Lower lobe of right lung (tissue), 2 donors: ENCODE results near the gene FUT7. TPM values are rescaled to one million over a fixed set of nuclear protein-coding genes. Genes with fewer than 3 reads are reported as not detected.

Experiments used
- ATAC-seq, 2 donors: fragments of 200-7000 bp; cut with Tn5 transposase; one replicate each; pipeline ENCODE4 v1.9.1; 2020 to 2022; ENCODE audit warnings: mild to moderate bottlenecking in 2 of 2, moderate library complexity in 2 of 2
- DNase-seq: peaks from one replicate; pipeline ENCODE4 v3.0.0-alpha.2; 2020
- H3K27ac ChIP-seq: fragments of 200-600 bp; one replicate; pipeline ENCODE4 v1.8.0; 2022
- H3K27me3 ChIP-seq: fragments of 200-600 bp; one replicate; pipeline ENCODE4 v1.8.0; 2022; ENCODE audit warnings: low read depth
- H3K36me3 ChIP-seq: fragments of 200-600 bp; one replicate; pipeline ENCODE4 v1.8.0; 2022; ENCODE audit warnings: mild to moderate bottlenecking
- H3K4me1 ChIP-seq: fragments of 200-600 bp; one replicate; pipeline ENCODE4 v1.8.0; 2022
- H3K4me3 ChIP-seq: fragments of 200-600 bp; one replicate; pipeline ENCODE4 v1.8.0; 2022; ENCODE audit warnings: mild to moderate bottlenecking
- H3K9me3 ChIP-seq: fragments of 200-600 bp; one replicate; pipeline ENCODE4 v1.8.0; 2022
- CTCF ChIP-seq: fragments of 200-600 bp; IDR thresholded peaks from one replicate; pipeline ENCODE4 v1.8.0; 2022; ENCODE audit warnings: antibody characterized with exemption, mild to moderate bottlenecking
- intact Hi-C: fragments of 100-400 bp; cut with DNase I; formaldehyde crosslinking; loops from one replicate; pipeline ENCODE4 v1.11.0; 2022
- total RNA-seq: library from RNA; stranded (reverse); fragmentation: NEBNext Ultra II Directional; extraction: Animal tissue kit (Norgen Biotek cat#: 25700); gene quantifications from one replicate; pipeline ENCODE4 v1.2.1, GENCODE V29; 2021
- donor health status: DM: no; HTN: yes; CAD: no; lungs with severe emphysema.

FUT7 gene
- total RNA-seq, 1 donor from 2014 or later, result 1.1 TPM

- H3K27me3 ChIP-seq, result peaks cover under 1% of the 10 kb centered on the region
- peaks cover 14% of the 10 kb centered on the region for H3K36me3 ChIP-seq
- H3K27ac ChIP-seq, result no peak overlapping the region
- intact Hi-C loops, result no loop called here
- ATAC-seq, result no peak
- H3K9me3 ChIP-seq, result no peaks in the 10 kb centered on the region
- TF ChIP-seq CTCF, result no peak
- no peak for DNase-seq
- H3K4me1 ChIP-seq, result peaks cover 23% of the 10 kb centered on the region
- no peak overlapping the region for H3K4me3 ChIP-seq
These were observed 42.9 kb upstream of the FUT7 start for GRCh38 chr9:137074657-137075274.

- no peaks in the 10 kb centered on the region for H3K9me3 ChIP-seq
- H3K27ac ChIP-seq, result no peak overlapping the region
- no peak for ATAC-seq
- peaks cover 27% of the 10 kb centered on the region for H3K4me1 ChIP-seq
- no peak for DNase-seq
- peaks cover 8% of the 10 kb centered on the region for H3K27me3 ChIP-seq
- H3K36me3 ChIP-seq, result peaks cover 6% of the 10 kb centered on the region
- H3K4me3 ChIP-seq, result no peak overlapping the region
- intact Hi-C loops, result no loop called here
- no peak for TF ChIP-seq CTCF
These were observed 42.1 kb upstream of the FUT7 start for GRCh38 chr9:137073992-137074399.

- Histone ChIP-seq H3K36me3 (no peaks in the 10 kb centered on the region), H3K4me3 (peak overlapping the region; percentile 49), H3K27ac (peak overlapping the region; percentile 69), H3K9me3 (no peaks in the 10 kb centered on the region), H3K27me3 (peaks cover 14% of the 10 kb centered on the region), H3K4me1 (peaks cover 12% of the 10 kb centered on the region)
- DNase-seq, result peak; percentile 37
- ATAC-seq, result no peak
- intact Hi-C loops, result no loop called here
- TF ChIP-seq CTCF, result no peak
These were observed 39.4 kb upstream of the FUT7 start for GRCh38 chr9:137071282-137071681.

GRCh38 chr9:137070906-137071275 is 39.0 kb upstream of the FUT7 start:
- Histone ChIP-seq H3K27me3 (peaks cover 14% of the 10 kb centered on the region), H3K27ac (peak overlapping the region; percentile 69), H3K4me1 (peaks cover 12% of the 10 kb centered on the region), H3K36me3 (no peaks in the 10 kb centered on the region), H3K9me3 (no peaks in the 10 kb centered on the region), H3K4me3 (peak overlapping the region; percentile 49)
- intact Hi-C loops, result no loop called here
- TF ChIP-seq CTCF, result no peak
- ATAC-seq (peak; percentile 29 to 39), DNase-seq (no peak)

- peak within 1 kb of the TSS; percentile 69 for H3K27ac ChIP-seq
- ATAC-seq (peak; percentile 95 to 96), DNase-seq (peak; percentile 94)
- no peaks in the 10 kb centered on the region for H3K36me3 ChIP-seq
- intact Hi-C loops, result no loop called here
- H3K4me3 ChIP-seq, result peak within 1 kb of the TSS; percentile 49
- H3K4me1 ChIP-seq, result peaks cover 12% of the 10 kb centered on the region
- no peaks in the 10 kb centered on the region for H3K9me3 ChIP-seq
- TF ChIP-seq CTCF, result no peak
- H3K27me3 ChIP-seq, result peaks cover 14% of the 10 kb centered on the region
These were observed 38.5 kb upstream of the FUT7 start, which contains the start of gene SAPCD2 for GRCh38 chr9:137070201-137070905. Gene SAPCD2 (minus strand): TSS chr9:137070557. CDS start chr9:137070460, 97 bp downstream.
